OCI-LY1 (cell line): ENCODE results near the gene CORIN.

Experiments
- H2AFZ ChIP-seq: fragments of 200-600 bp; sonication (generic), shearing (Covaris generic); 2 replicates; pipeline ENCODE4 v1.6.0; 2014; ENCODE audit warnings: antibody characterized with exemption, mild to moderate bottlenecking, low read length
- H3F3A ChIP-seq: fragments of 200-600 bp; sonication (generic), shearing (Covaris generic); 2 replicates; pipeline ENCODE4 v1.6.0; 2014; ENCODE audit warnings: mild to moderate bottlenecking, antibody characterized with exemption, low read length, moderate library complexity; ENCODE audit not compliant: insufficient read depth
- H3K27ac ChIP-seq: fragments of 200-600 bp; sonication (generic); 2 replicates; pipeline ENCODE4 v1.5.1; 2014; ENCODE audit warnings: low read length, mixed run types, mild to moderate bottlenecking, low read depth; ENCODE audit not compliant: poor library complexity, severe bottlenecking
- H3K27me3 ChIP-seq: fragments of 200-600 bp; sonication (generic); 2 replicates; pipeline ENCODE4 v1.6.0; 2014; ENCODE audit warnings: antibody characterized with exemption, mild to moderate bottlenecking, low read length, moderate library complexity; ENCODE audit not compliant: insufficient read depth
- H3K36me3 ChIP-seq: fragments of 200-600 bp; sonication (generic); 2 replicates; pipeline ENCODE4 v1.6.1; 2014; ENCODE audit warnings: mild to moderate bottlenecking, antibody characterized with exemption, low read length, moderate library complexity, mixed read lengths; ENCODE audit not compliant: insufficient read depth
- H3K4me1 ChIP-seq: fragments of 200-600 bp; sonication (generic); 2 replicates; pipeline ENCODE4 v1.5.1; 2014; ENCODE audit warnings: mild to moderate bottlenecking, low read length, moderate library complexity; ENCODE audit not compliant: insufficient read depth, severe bottlenecking
- H3K4me2 ChIP-seq: fragments of 200-600 bp; sonication (generic), shearing (Covaris generic); 2 replicates; pipeline ENCODE4 v1.6.1; 2014; ENCODE audit warnings: low read length
- H3K4me3 ChIP-seq: fragments of 200-600 bp; sonication (generic); 2 replicates; pipeline ENCODE4 v1.5.1; 2014; ENCODE audit warnings: low read length, low read depth, mild to moderate bottlenecking, mixed read lengths; ENCODE audit not compliant: poor library complexity, severe bottlenecking
- H3K79me2 ChIP-seq: fragments of 200-600 bp; shearing (Covaris generic); 2 replicates; pipeline ENCODE4 v1.6.1; 2016; ENCODE audit warnings: mixed run types, low read length, mixed read lengths; ENCODE audit not compliant: insufficient read depth
- H3K9ac ChIP-seq: fragments of 200-600 bp; sonication (generic), shearing (Covaris generic); 2 replicates; pipeline ENCODE4 v1.6.1; 2014; ENCODE audit warnings: mild to moderate bottlenecking, low read length, mixed read lengths
- H3K9me2 ChIP-seq: fragments of 200-600 bp; sonication (generic), shearing (Covaris generic); 2 replicates; pipeline ENCODE4 v1.6.1; 2014; ENCODE audit warnings: low read depth, mild to moderate bottlenecking, low read length, mixed read lengths
- H3K9me3 ChIP-seq: fragments of 200-600 bp; shearing (Covaris generic); 2 replicates; pipeline ENCODE4 v1.6.1; 2014; ENCODE audit warnings: low read length, mixed read lengths
- H4K20me1 ChIP-seq: fragments of 200-600 bp; sonication (generic), shearing (Covaris generic); 2 replicates; pipeline ENCODE4 v1.6.0; 2016; ENCODE audit warnings: mild to moderate bottlenecking, low read length; ENCODE audit not compliant: insufficient read depth
- EZH2 ChIP-seq: fragments of 200-600 bp; sonication (generic), shearing (Covaris generic); IDR thresholded peaks from 2 replicates; pipeline ENCODE4 v1.8.0; 2017; ENCODE audit warnings: borderline replicate concordance, mixed run types, mild to moderate bottlenecking, antibody characterized with exemption, low read length, moderate library complexity, mixed read lengths
- TF ChIP-seq, protein P1 (sequence below): fragments of 200-600 bp; sonication (generic), shearing (Covaris generic); IDR thresholded peaks from 2 replicates; pipeline ENCODE4 v1.5.1; 2017; ENCODE audit warnings: mild to moderate bottlenecking, antibody characterized with exemption, low read length, moderate library complexity, mixed read lengths

Gene CORIN

DNA sequence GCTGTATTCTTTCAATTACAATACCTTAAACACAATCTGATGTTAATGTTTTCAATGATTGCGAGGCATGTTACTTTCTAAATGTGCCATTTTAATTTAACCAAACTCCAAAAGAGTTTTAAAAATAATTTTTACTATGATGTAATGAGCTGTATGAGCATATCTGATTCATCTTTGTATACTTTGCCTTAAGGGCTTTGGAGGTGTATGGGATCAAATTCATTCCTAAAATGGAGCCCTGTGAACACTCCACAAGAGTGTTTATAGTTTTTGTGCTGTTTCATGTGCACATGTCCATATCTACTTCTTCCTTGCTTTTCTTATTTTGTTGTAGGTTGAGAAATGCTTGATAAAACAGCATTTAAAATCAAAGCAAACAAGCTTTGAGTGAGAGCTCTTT, 270.4 kb downstream of the CORIN start:
- Histone ChIP-seq H3K4me3 (no peak overlapping the region), H3K4me1 (peaks cover 10% of the 10 kb centered on the region), H3K27me3 (no peaks in the 10 kb centered on the region), H4K20me1 (no peaks in the 10 kb centered on the region), H3K9me2 (no peaks in the 10 kb centered on the region), H3K9ac (no peak overlapping the region), H3K27ac (no peak overlapping the region), H3K36me3 (no peaks in the 10 kb centered on the region), H3K4me2 (no peak overlapping the region), H3K79me2 (no peaks in the 10 kb centered on the region), H3F3A (no peaks in the 10 kb centered on the region), H2AFZ (no peak overlapping the region), H3K9me3 (no peaks in the 10 kb centered on the region)
- TF ChIP-seq, protein P1, sequence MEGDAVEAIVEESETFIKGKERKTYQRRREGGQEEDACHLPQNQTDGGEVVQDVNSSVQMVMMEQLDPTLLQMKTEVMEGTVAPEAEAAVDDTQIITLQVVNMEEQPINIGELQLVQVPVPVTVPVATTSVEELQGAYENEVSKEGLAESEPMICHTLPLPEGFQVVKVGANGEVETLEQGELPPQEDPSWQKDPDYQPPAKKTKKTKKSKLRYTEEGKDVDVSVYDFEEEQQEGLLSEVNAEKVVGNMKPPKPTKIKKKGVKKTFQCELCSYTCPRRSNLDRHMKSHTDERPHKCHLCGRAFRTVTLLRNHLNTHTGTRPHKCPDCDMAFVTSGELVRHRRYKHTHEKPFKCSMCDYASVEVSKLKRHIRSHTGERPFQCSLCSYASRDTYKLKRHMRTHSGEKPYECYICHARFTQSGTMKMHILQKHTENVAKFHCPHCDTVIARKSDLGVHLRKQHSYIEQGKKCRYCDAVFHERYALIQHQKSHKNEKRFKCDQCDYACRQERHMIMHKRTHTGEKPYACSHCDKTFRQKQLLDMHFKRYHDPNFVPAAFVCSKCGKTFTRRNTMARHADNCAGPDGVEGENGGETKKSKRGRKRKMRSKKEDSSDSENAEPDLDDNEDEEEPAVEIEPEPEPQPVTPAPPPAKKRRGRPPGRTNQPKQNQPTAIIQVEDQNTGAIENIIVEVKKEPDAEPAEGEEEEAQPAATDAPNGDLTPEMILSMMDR: no peak
- TF ChIP-seq EZH2: no peak

DNA sequence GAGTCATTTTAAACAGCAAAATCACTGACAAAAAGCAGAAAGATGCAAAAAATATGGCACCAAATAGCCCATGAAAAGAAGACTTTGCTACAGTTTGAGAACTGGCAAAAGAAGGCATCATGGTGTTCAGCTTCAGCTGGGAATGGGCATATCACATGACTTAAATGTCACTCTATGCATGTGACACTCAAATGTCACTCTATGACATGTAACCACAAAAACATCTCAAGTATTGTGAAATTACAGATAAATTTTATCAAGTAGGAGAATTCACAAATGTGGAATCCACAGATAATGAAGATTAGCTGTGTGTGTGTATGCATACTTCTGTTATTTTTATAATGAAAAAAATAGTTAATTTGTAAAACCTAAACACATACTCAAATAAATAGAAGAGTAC, 270.9 kb downstream of the CORIN start:
- Histone ChIP-seq H3K36me3 (no peaks in the 10 kb centered on the region), H3K27me3 (no peaks in the 10 kb centered on the region), H3K4me1 (peaks cover 10% of the 10 kb centered on the region), H4K20me1 (no peaks in the 10 kb centered on the region), H3K9me2 (no peaks in the 10 kb centered on the region), H3K4me3 (no peak overlapping the region), H3K27ac (no peak overlapping the region), H2AFZ (no peak overlapping the region), H3F3A (no peaks in the 10 kb centered on the region), H3K9ac (no peak overlapping the region), H3K4me2 (no peak overlapping the region), H3K9me3 (no peaks in the 10 kb centered on the region), H3K79me2 (no peaks in the 10 kb centered on the region)
- TF ChIP-seq, protein P1: no peak
- TF ChIP-seq EZH2: no peak

DNA sequence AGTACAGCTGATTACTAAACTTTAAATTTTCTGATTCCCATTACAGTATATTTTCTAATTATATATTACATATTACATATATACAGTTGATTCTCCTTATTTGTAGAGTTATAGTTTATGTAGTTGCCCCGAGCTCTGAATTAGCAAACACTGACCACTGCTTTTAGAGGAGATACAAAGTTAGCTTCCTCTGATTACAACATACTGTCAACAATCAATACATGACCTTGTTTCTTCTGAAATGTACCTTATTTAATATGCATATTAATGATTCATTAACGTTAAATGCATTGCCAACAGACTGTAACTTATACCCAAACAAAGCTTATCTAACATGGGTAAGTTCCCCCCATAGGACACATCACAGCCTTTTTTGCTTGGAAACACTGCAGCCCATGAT, 271.3 kb downstream of the CORIN start:
- Histone ChIP-seq H3K9me3 (no peaks in the 10 kb centered on the region), H3K36me3 (no peaks in the 10 kb centered on the region), H3K79me2 (no peaks in the 10 kb centered on the region), H3K27me3 (no peaks in the 10 kb centered on the region), H3K4me1 (peaks cover 10% of the 10 kb centered on the region), H4K20me1 (no peaks in the 10 kb centered on the region), H2AFZ (no peak overlapping the region), H3F3A (no peaks in the 10 kb centered on the region), H3K4me3 (no peak overlapping the region), H3K9ac (no peak overlapping the region), H3K9me2 (no peaks in the 10 kb centered on the region), H3K4me2 (no peak overlapping the region), H3K27ac (no peak overlapping the region)
- TF ChIP-seq, protein P1: no peak
- TF ChIP-seq EZH2: no peak
